GM06990 (cell line): ENCODE measurements around the gene BBS1.
"Not testable (repeated sequence)": the region's sequence is repeated elsewhere in the genome, so short reads cannot be mapped to it uniquely, and the experiment has no call there.

Source experiments
- DNase-seq: peaks from one replicate; pipeline ENCODE4 v3.0.0-alpha.2; 2011; ENCODE audit not compliant: insufficient read length; ENCODE audit errors: extremely low read depth
- H3K27me3 ChIP-seq: replicated peaks from 2 replicates; pipeline ENCODE4 v1.6.0; 2011; ENCODE audit warnings: low read length; ENCODE audit not compliant: control insufficient read depth, insufficient read depth
- H3K36me3 ChIP-seq: 2 replicates; pipeline ENCODE4 v1.5.1; 2011; ENCODE audit warnings: low read length; ENCODE audit not compliant: control insufficient read depth, insufficient read depth
- H3K4me3 ChIP-seq: replicated peaks from 2 replicates; pipeline ENCODE4 v1.5.1; 2011; ENCODE audit warnings: low read depth, mild to moderate bottlenecking, control low read depth, low read length
- CTCF ChIP-seq: IDR thresholded peaks from 2 replicates; pipeline ENCODE4 v1.5.1; 2011; ENCODE audit warnings: low read length, control low read depth, mild to moderate bottlenecking, inconsistent platforms; ENCODE audit not compliant: insufficient read depth, poor library complexity, severe bottlenecking

The BBS1 gene

GRCh38 chr11:66532784-66533183 lies 22.3 kb downstream of the BBS1 start:
- no peaks in the 10 kb centered on the region; the same call in none of the 2 replicates for H3K36me3 ChIP-seq
- no peak for TF ChIP-seq CTCF
- no peaks in the 10 kb centered on the region for H3K27me3 ChIP-seq

GRCh38 chr11:66539170-66539869 lies 28.9 kb downstream of the BBS1 start:
- Histone ChIP-seq H3K36me3 (peaks cover 21% of the 10 kb centered on the region), H3K27me3 (no peaks in the 10 kb centered on the region), H3K4me3 (no peak overlapping the region)
- TF ChIP-seq CTCF, result no peak
- no peak for DNase-seq

More at GRCh38 chr11:66532784-66533183, 22.3 kb downstream of the BBS1 start:
- no peak overlapping the region for H3K4me3 ChIP-seq
- DNase-seq, result no peak

- DNase-seq, result no peak
- H3K27me3 ChIP-seq, result no peaks in the 10 kb centered on the region
- peaks cover 21% of the 10 kb centered on the region for H3K36me3 ChIP-seq
- no peak for TF ChIP-seq CTCF
- no peak overlapping the region for H3K4me3 ChIP-seq
Measured at GRCh38 chr11:66539870-66540213, 29.4 kb downstream of the BBS1 start.

GRCh38 chr11:66540598-66540997 lies 30.2 kb downstream of the BBS1 start:
- H3K27me3 ChIP-seq, DNase-seq, H3K4me3 ChIP-seq: not testable (repeated sequence)
- H3K36me3 ChIP-seq, result peaks cover 21% of the 10 kb centered on the region

- Histone ChIP-seq H3K4me3 (no peak overlapping the region), H3K36me3 (peaks cover 21% of the 10 kb centered on the region), H3K27me3 (no peaks in the 10 kb centered on the region)
- no peak for DNase-seq
- no peak for TF ChIP-seq CTCF
Measured at GRCh38 chr11:66541892-66542291, 31.5 kb downstream of the BBS1 start.

- no peak for TF ChIP-seq CTCF
- no peak for DNase-seq
- Histone ChIP-seq H3K36me3 (peaks cover 21% of the 10 kb centered on the region), H3K27me3 (no peaks in the 10 kb centered on the region), H3K4me3 (no peak overlapping the region)
Measured at GRCh38 chr11:66542362-66542761, 31.9 kb downstream of the BBS1 start.
